Measurements from ENCODE around the gene QRICH1. TPM values are rescaled to one million over a fixed set of nuclear protein-coding genes. Genes with fewer than 3 reads are reported as not detected.

Gene QRICH1
- total RNA-seq, 1 experiment from 2014 or later: 151 TPM

GRCh38 chr3:49100046-49100615 is 6.3 kb upstream of the QRICH1 start:
- Histone ChIP-seq H2BK15ac (ENCODE audit: low read depth, low read length) (no peak overlapping the region), H4K91ac (ENCODE audit: insufficient read length, low read depth, low read length) (no peak overlapping the region), H3K79me1 (ENCODE audit: insufficient read depth, low read depth, low read length, poor library complexity, severe bottlenecking) (no peaks in the 10 kb centered on the region), H2BK20ac (ENCODE audit: low read depth, low read length, poor library complexity, severe bottlenecking) (no peak overlapping the region), H3T11ph (ENCODE audit: low read length) (no peak overlapping the region), H3K27me3 (ENCODE audit: insufficient read depth, low read length) (no peaks in the 10 kb centered on the region), H3K79me2 (ENCODE audit: insufficient read depth, low read length) (no peaks in the 10 kb centered on the region; the same call in 1 of the 2 replicates), H2BK12ac (ENCODE audit: insufficient read length, low read depth, low read length) (no peak overlapping the region), H3K56ac (ENCODE audit: insufficient read length, low read depth, low read length) (no peak overlapping the region), H3K27ac (ENCODE audit: insufficient read length, low read depth, low read length) (no peak overlapping the region), H2AFZ (ENCODE audit: low read length) (no peak overlapping the region), H3K14ac (ENCODE audit: insufficient read depth, low read length) (no peak overlapping the region), H2AK5ac (ENCODE audit: insufficient read length, low read length) (no peak overlapping the region), H3K18ac (ENCODE audit: insufficient read length, low read depth, low read length) (no peak overlapping the region), H4K20me1 (ENCODE audit: control insufficient read depth, insufficient read depth, insufficient read length) (no peaks in the 10 kb centered on the region), H3K4me1 (ENCODE audit: insufficient read depth, low read length) (peaks cover 3% of the 10 kb centered on the region; the same call in 1 of the 2 replicates), H3K9me3 (ENCODE audit: control insufficient read depth, low read depth, low read length) (no peaks in the 10 kb centered on the region), H3K4me2 (ENCODE audit: insufficient read depth, insufficient read length, low read length) (no peak overlapping the region), H3K4ac (ENCODE audit: low read depth, low read length) (no peak overlapping the region), H2BK5ac (ENCODE audit: insufficient read length, low read length) (no peak overlapping the region), H2BK120ac (ENCODE audit: low read depth, low read length, poor library complexity, severe bottlenecking) (no peak overlapping the region), H4K8ac (replicated peaks; ENCODE audit: insufficient read length, low read depth, low read length) (no peak overlapping the region), H3K23me2 (ENCODE audit: insufficient read length, low read depth, low read length, poor library complexity, severe bottlenecking) (peaks cover 11% of the 10 kb centered on the region), H4K5ac (ENCODE audit: insufficient read length, low read depth, low read length) (no peak overlapping the region), H3K9ac (ENCODE audit: extremely low read depth, insufficient read length, low read length) (no peak overlapping the region), H3K23ac (ENCODE audit: insufficient read length, low read depth, low read length) (no peak overlapping the region)
- Mint-ChIP-seq H3K4me1 (peaks cover 13 to 14% of the 10 kb centered on the region in 2 experiments), H3K27ac (no peak overlapping the region), H3K9me3 (no peaks in the 10 kb centered on the region), H3K36me3 (ENCODE audit: insufficient read depth in 1 of 3, low read depth in 3 of 3) (peaks cover 52 to 74% (median 67%) of the 10 kb centered on the region in 3 experiments), H3K4me3 (no peak overlapping the region; a peak in 1 of 5 replicates), H3K27me3 (ENCODE audit: low read depth) (no peaks in the 10 kb centered on the region; the same call in 1 of the 2 replicates)
- TF ChIP-seq CTCF (conservative IDR thresholded peaks at IDR 0.05): no peak
- no CpG with 5 or more reads among the region's 11 CpGs for WGBS (ENCODE audit: extremely low coverage, insufficient read length, low lambda C conversion rate)
- DNase-seq: no peak
